ENCODE results near the gene CHPF.

The CHPF gene

GRCh38 chr2:219527472-219527871, 16.1 kb downstream of the CHPF start (continued):
- TF ChIP-seq ZNF248 (tag by site-specific recombination; IDR thresholded peaks at IDR 0.05) (no peak), ZBTB20 (tag by site-specific recombination; IDR thresholded peaks at IDR 0.05) (no peak), ZNF132 (tag by site-specific recombination; IDR thresholded peaks at IDR 0.05; ENCODE audit: borderline replicate concordance) (no peak), ZNF354C (tag by site-specific recombination; IDR thresholded peaks at IDR 0.05; ENCODE audit: borderline replicate concordance, low read depth) (no peak), ZNF341 (tag by site-specific recombination; IDR thresholded peaks at IDR 0.05; ENCODE audit: low read depth) (no peak), ZNF169 (tag by site-specific recombination; IDR thresholded peaks at IDR 0.05) (no peak), ZEB2 (tag by site-specific recombination; IDR thresholded peaks at IDR 0.05) (no peak)
- TF ChIP-seq, protein P1, sequence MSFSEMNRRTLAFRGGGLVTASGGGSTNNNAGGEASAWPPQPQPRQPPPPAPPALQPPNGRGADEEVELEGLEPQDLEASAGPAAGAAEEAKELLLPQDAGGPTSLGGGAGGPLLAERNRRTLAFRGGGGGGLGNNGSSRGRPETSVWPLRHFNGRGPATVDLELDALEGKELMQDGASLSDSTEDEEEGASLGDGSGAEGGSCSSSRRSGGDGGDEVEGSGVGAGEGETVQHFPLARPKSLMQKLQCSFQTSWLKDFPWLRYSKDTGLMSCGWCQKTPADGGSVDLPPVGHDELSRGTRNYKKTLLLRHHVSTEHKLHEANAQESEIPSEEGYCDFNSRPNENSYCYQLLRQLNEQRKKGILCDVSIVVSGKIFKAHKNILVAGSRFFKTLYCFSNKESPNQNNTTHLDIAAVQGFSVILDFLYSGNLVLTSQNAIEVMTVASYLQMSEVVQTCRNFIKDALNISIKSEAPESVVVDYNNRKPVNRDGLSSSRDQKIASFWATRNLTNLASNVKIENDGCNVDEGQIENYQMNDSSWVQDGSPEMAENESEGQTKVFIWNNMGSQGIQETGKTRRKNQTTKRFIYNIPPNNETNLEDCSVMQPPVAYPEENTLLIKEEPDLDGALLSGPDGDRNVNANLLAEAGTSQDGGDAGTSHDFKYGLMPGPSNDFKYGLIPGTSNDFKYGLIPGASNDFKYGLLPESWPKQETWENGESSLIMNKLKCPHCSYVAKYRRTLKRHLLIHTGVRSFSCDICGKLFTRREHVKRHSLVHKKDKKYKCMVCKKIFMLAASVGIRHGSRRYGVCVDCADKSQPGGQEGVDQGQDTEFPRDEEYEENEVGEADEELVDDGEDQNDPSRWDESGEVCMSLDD (tag by site-specific recombination; IDR thresholded peaks at IDR 0.05) = no peak

- POLR2A ChIA-PET = interaction anchor here (0.8 to 1.4 kb wide), 2 partner anchors 11 to 28 kb away, joined by 3 to 6 read pairs; partner anchors contain the start of gene GMPPA
- no peaks in the 10 kb centered on the region for H3K4me1 ChIP-seq (ENCODE audit: control insufficient read depth, insufficient read depth, low read length)
- 0 out of 2 replicates have a peak, but pooled peaks have one; percentile 19 for TF ChIP-seq GLIS2 (tag by site-specific recombination; IDR thresholded peaks at IDR 0.05)
- no peak for TF ChIP-seq PRDM4 (tag by site-specific recombination; IDR thresholded peaks at IDR 0.05)
- TF ChIP-seq ZNF600 (tag by site-specific recombination; IDR thresholded peaks at IDR 0.05) = peak; percentile 27; the same call in 1 of the 2 replicates
- H3K27ac ChIP-seq (ENCODE audit: extremely low read depth, low read depth, low read length) = no peak overlapping the region
- no peaks in the 10 kb centered on the region for H3K36me3 ChIP-seq (ENCODE audit: control insufficient read depth in 2 of 2, insufficient read depth in 1 of 2, low read length in 2 of 2)
- H3K4me3 ChIP-seq (ENCODE audit: low read depth, low read length) = no peak overlapping the region
- no peaks in the 10 kb centered on the region for H3K9me3 ChIP-seq (ENCODE audit: control insufficient read depth, insufficient read depth, low read depth, low read length)
- CTCF ChIA-PET = interaction anchor here (0.5 to 9.7 kb wide), 9 partner anchors 8 to 232 kb away, joined by 3 to 252 read pairs (median 10); partner anchors contain the start of genes ASIC4 and GMPPA
Measured at GRCh38 chr2:219527076-219527394, 16.6 kb downstream of the CHPF start.

GRCh38 chr2:219526320-219527075, 17.1 kb downstream of the CHPF start:
- Histone ChIP-seq H3K4me3 (ENCODE audit: low read depth, low read length) (no peak overlapping the region), H3K4me1 (ENCODE audit: control insufficient read depth, insufficient read depth, low read length) (peaks cover 5% of the 10 kb centered on the region), H3K9me3 (ENCODE audit: control insufficient read depth, insufficient read depth, low read depth, low read length) (no peaks in the 10 kb centered on the region), H3K27ac (ENCODE audit: extremely low read depth, low read depth, low read length) (no peak overlapping the region), H3K36me3 (ENCODE audit: control insufficient read depth in 2 of 2, insufficient read depth in 1 of 2, low read length in 2 of 2) (no peaks in the 10 kb centered on the region)
- CTCF ChIA-PET = interaction anchor here (0.5 to 9.7 kb wide), 11 partner anchors 7 to 232 kb away, joined by 3 to 252 read pairs (median 7); partner anchors contain the start of genes ASIC4 and GMPPA
- TF ChIP-seq ZNF146 (tag by site-specific recombination; IDR thresholded peaks at IDR 0.05) (no peak), MYNN (tag by site-specific recombination; IDR thresholded peaks at IDR 0.05; ENCODE audit: borderline replicate concordance) (no peak), PRDM10 (tag by site-specific recombination; IDR thresholded peaks at IDR 0.05) (peak; percentile 53; the same call in 1 of the 2 replicates), ATF2 (tag by site-specific recombination; IDR thresholded peaks at IDR 0.05; ENCODE audit: low read depth) (no peak)
- POLR2A ChIA-PET = interaction anchor here (1.4 kb wide), 1 partner anchor 28 kb away, joined by 6 read pairs; the partner anchor contains the start of gene GMPPA

Measured in HEK293 (cell line).